ENCODE results near the gene SYT15.
"Not testable (repeated sequence)": the region's sequence is repeated elsewhere in the genome, so short reads cannot be mapped to it uniquely, and the experiment has no call there.

DNA sequence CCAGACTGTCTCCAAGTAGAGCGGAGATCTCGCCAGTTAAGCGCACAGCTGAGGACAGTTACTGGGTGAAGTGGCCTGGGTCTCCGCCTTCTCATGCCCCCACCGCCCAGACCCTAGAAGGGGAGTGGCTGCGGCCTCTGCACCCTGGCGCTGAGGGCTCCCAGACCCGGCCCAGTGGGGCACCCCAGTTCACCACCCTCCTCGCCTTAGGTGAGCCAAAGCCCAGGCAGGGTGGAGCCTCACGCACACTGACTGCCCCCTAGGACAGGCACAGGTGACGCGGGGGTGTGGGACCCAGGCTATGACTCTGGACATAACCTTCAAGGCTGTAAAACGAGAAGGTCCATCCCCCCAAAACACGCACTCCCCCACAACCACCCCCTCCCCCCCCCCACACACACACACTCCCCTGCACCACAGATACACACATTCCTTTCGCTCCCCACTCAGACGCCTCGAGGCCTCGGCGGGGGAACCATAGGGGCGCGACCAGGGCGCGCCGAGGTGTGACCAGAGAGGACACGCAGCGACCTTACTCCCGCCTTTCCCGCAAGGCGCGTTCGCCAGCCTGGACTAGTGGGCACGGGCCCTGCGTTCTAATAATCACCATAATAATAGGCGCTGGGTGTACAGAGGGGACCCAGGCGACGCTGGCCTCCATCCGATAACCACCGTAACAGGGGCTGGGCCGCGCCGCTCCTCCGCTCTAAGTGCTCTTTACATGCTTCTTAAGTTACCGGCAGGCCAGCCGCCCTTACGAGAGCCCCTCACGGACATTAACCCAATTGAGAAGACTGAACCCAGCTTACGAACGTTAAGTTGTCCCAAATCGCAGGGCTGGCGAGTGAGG, 1.1 kb upstream of the SYT15 start:
- TF ChIP-seq, protein P1, sequence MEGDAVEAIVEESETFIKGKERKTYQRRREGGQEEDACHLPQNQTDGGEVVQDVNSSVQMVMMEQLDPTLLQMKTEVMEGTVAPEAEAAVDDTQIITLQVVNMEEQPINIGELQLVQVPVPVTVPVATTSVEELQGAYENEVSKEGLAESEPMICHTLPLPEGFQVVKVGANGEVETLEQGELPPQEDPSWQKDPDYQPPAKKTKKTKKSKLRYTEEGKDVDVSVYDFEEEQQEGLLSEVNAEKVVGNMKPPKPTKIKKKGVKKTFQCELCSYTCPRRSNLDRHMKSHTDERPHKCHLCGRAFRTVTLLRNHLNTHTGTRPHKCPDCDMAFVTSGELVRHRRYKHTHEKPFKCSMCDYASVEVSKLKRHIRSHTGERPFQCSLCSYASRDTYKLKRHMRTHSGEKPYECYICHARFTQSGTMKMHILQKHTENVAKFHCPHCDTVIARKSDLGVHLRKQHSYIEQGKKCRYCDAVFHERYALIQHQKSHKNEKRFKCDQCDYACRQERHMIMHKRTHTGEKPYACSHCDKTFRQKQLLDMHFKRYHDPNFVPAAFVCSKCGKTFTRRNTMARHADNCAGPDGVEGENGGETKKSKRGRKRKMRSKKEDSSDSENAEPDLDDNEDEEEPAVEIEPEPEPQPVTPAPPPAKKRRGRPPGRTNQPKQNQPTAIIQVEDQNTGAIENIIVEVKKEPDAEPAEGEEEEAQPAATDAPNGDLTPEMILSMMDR (IDR thresholded peaks at IDR 0.05; ENCODE audit: low read length) = not testable (repeated sequence)
- not testable (repeated sequence) for TF ChIP-seq EZH2phosphoT487 (IDR thresholded peaks at IDR 0.05; ENCODE audit: low read length)

Measured in MM.1S (cell line).